Right lobe of liver (tissue), 6 donors: Measurements from ENCODE around the gene HECTD1. TPM values are rescaled to one million over a fixed set of nuclear protein-coding genes. Genes with fewer than 3 reads are reported as not detected.
A peak's percentile ranks its signal among the peaks of the same experiment; 100 is the strongest.
"Not testable (repeated sequence)": the region's sequence is repeated elsewhere in the genome, so short reads cannot be mapped to it uniquely, and the experiment has no call there.

Experiments used
- ATAC-seq, 4 donors: fragments of 200-7000 bp; cut with Tn5 transposase; one replicate each; pipeline ENCODE4 v1.9.1; 2020; ENCODE audit warnings: mild to moderate bottlenecking in 4 of 4, moderate library complexity in 4 of 4
- DNase-seq, 3 donors: peaks; one replicate each; pipeline ENCODE4 v3.0.0-alpha.2; 2020
- H3K27ac ChIP-seq, 3 donors: fragments of 200-600 bp; one replicate each; pipeline ENCODE4 v1.8.0; 2022
- H3K27me3 ChIP-seq, 2 donors: fragments of 200-600 bp; one replicate each; pipeline ENCODE4 v1.8.0; 2022
- H3K36me3 ChIP-seq, 4 donors: fragments of 200-600 bp; sonication (generic) in 1 of 4; one replicate each; pipeline versions ENCODE4 v1.5.1 to v1.8.0; 2017 to 2022; ENCODE audit warnings: control low read depth in 1 of 4
- H3K4me1 ChIP-seq, 4 donors: fragments of 200-600 bp; sonication (generic) in 1 of 4; one replicate each; pipeline versions ENCODE4 v1.5.1 to v1.8.0; 2017 to 2022; ENCODE audit warnings: control low read depth in 1 of 4
- H3K4me3 ChIP-seq, 3 donors: fragments of 200-600 bp; one replicate each; pipeline ENCODE4 v1.8.0; 2022
- H3K9me3 ChIP-seq, 4 donors: fragments of 200-600 bp; sonication (generic) in 1 of 4; one replicate each; pipeline versions ENCODE4 v1.5.1 to v1.8.0; 2017 to 2022; ENCODE audit warnings: control low read depth in 1 of 4
- POLR2A ChIP-seq: fragments of 450-650 bp; IDR thresholded peaks from one replicate; pipeline ENCODE4 v1.6.1; 2017; ENCODE audit warnings: antibody characterized with exemption, mild to moderate bottlenecking
- WGBS: methylation state at CpG from one replicate; pipeline ENCODE4 v1.1.6; 2018; ENCODE audit warnings: low coverage, low lambda C conversion rate; ENCODE audit not compliant: insufficient coverage; ENCODE audit errors: missing lambda C conversion rate; 5-methylcytosine and 5-hydroxymethylcytosine counted together
- intact Hi-C, 2 donors: fragments of 100-400 bp; cut with DNase I; formaldehyde crosslinking; loops; one replicate each; pipeline versions ENCODE4 v1.11.2 to v1.14.1; 2022
- total RNA-seq, 6 experiments: library from RNA; depleted of rRNA in 2 of 6; stranded (reverse); fragments of >200 nt in 2 of 6; fragmentation: NEBNext Ultra II Directional in 3 of 6; extraction: Animal tissue kit (Norgen Biotek cat#: 25700) in 3 of 6; gene quantifications; one replicate each; pipeline versions ENCODE4 v1.1.0 to v1.2.4, GENCODE V29; 2016 to 2023
- TF ChIP-seq, protein P1 (sequence below), 4 donors: fragments of 200-600 bp in 3 of 4; fragments of 450-650 bp in 1 of 4; IDR thresholded peaks; one replicate each; pipeline versions ENCODE4 v1.5.1 to v1.8.0; 2016 to 2022; ENCODE audit warnings: antibody characterized with exemption in 4 of 4, mild to moderate bottlenecking in 2 of 4
- donor health status: DM: no; HTN: yes; CAD: no.
- donor health status: DM: no; HTN: no; CAD: no.
- donor health status: DM: no; HTN: no; CAD: no.
- donor health status: DM: no; HTN: yes; CAD: no.
- donor health status: DM: no; HTN: yes; CAD: no.

HECTD1 gene
- total RNA-seq, 6 experiments from 2014 or later, result 77.2 to 167 (median 119) TPM

DNA sequence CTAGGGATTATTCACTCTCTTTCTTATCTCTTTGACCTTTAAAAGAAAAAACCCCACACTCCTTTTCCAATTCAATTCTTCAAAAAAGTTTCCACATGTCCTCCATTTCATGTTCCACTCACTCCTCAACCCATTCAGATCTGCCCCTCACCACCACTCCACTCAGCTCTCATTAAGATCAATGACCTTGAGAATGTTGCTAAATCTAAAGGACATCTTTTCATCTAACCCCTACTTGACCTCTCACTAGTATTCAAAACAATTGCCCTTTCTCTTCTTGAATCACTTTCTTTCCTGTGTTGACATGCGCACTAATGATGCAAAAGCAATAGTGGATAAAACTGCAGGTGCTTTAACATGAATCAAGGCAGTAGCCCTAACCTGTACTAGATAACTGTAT lies 9.9 kb downstream of the HECTD1 start:
- no peak for TF ChIP-seq POLR2A
- TF ChIP-seq, protein P1, sequence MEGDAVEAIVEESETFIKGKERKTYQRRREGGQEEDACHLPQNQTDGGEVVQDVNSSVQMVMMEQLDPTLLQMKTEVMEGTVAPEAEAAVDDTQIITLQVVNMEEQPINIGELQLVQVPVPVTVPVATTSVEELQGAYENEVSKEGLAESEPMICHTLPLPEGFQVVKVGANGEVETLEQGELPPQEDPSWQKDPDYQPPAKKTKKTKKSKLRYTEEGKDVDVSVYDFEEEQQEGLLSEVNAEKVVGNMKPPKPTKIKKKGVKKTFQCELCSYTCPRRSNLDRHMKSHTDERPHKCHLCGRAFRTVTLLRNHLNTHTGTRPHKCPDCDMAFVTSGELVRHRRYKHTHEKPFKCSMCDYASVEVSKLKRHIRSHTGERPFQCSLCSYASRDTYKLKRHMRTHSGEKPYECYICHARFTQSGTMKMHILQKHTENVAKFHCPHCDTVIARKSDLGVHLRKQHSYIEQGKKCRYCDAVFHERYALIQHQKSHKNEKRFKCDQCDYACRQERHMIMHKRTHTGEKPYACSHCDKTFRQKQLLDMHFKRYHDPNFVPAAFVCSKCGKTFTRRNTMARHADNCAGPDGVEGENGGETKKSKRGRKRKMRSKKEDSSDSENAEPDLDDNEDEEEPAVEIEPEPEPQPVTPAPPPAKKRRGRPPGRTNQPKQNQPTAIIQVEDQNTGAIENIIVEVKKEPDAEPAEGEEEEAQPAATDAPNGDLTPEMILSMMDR (IDR thresholded peaks at IDR 0.05), result no peak
- peaks cover 0 to 21% (median 8%) of the 10 kb centered on the region in 4 donors for H3K4me1 ChIP-seq
- no peak for ATAC-seq

DNA sequence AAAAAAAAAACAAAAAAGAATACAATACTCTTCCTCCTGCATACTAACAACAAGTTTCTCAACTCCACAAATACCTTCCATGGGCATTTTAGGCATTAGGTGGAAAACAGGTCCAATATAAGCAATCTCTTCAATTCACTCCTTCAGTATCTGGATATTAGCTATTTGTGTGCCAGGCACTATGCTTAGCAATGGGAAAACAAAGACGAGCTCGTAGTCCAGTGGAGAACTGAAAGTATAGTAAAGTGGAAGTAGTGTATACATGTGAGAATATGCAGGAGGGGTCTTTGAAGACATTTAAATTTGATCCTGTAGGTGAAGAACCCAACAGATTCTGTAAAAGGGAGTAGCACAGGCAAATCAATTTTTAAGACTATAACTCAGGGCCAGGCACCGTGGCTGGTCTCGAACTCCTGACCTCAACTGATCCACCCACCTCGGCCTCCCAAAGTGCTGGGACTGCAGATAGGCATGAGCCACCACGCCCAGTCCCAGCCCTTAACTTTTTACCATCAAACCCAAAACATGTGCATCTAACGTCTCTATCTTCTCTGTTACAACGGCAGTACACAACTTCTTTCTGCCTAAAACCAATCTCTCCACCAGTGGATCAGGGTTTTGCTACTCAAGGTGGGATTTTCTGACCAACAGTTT lies 10.6 kb downstream of the HECTD1 start:
- no peak overlapping the region for H3K27ac ChIP-seq
- intact Hi-C loops, result no loop called here
- peak in 3 of 4 donors; percentile 20 to 41 (median 30) for ATAC-seq
- peaks cover 0 to 21% (median 8%) of the 10 kb centered on the region in 4 donors for H3K4me1 ChIP-seq
- no peak for DNase-seq
- WGBS, result 68% methylated on average over 7 of the region's 8 CpGs
- no peaks in the 10 kb centered on the region for H3K9me3 ChIP-seq
- TF ChIP-seq, protein P1 (IDR thresholded peaks at IDR 0.05), result no peak
- TF ChIP-seq POLR2A, result no peak
- H3K27me3 ChIP-seq, result no peaks in the 10 kb centered on the region
- no peak overlapping the region for H3K4me3 ChIP-seq
- H3K36me3 ChIP-seq, result peaks cover 0 to 29% (median 5%) of the 10 kb centered on the region in 4 donors

More for the DNA sequence above, 9.9 kb downstream of the HECTD1 start:
- H3K36me3 ChIP-seq, result peaks cover 0 to 30% (median 5%) of the 10 kb centered on the region in 4 donors
- no peaks in the 10 kb centered on the region for H3K27me3 ChIP-seq
- intact Hi-C loops, result no loop called here
- H3K9me3 ChIP-seq, result no peaks in the 10 kb centered on the region
- 93% methylated on average over 1 of the region's 1 CpG for WGBS
- H3K27ac ChIP-seq, result no peak overlapping the region
- DNase-seq, result no peak
- H3K4me3 ChIP-seq, result no peak overlapping the region

DNA sequence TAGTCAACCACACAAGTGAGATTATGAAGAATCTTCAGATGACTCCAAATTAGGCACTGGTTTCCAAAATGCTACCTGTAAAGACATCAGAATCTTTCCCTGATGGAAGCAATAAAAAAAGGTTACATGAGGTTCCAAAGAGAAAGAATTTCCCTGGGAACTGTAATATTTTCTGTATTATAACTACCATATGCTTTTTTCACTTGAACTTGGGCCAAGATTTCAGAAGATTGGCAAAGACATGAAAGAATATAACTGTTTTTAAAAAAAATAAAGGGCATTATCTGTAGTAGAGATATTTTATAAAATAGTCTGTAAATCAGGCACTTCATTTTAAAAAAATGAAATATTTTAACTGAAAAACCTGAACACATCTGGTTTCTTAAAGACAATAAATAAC lies 12.9 kb downstream of the HECTD1 start:
- no peaks in the 10 kb centered on the region for H3K27me3 ChIP-seq
- H3K27ac ChIP-seq, result no peak overlapping the region
- H3K4me3 ChIP-seq, result no peak overlapping the region
- H3K36me3 ChIP-seq, result peaks cover 0 to 22% (median 5%) of the 10 kb centered on the region in 4 donors
- peaks cover 0 to 23% (median 5%) of the 10 kb centered on the region in 4 donors for H3K4me1 ChIP-seq
- ATAC-seq (no peak), DNase-seq (no peak)
- no peak for TF ChIP-seq POLR2A
- TF ChIP-seq, protein P1 (IDR thresholded peaks at IDR 0.05), result no peak
- H3K9me3 ChIP-seq, result no peaks in the 10 kb centered on the region
- intact Hi-C loops, result no loop called here

DNA sequence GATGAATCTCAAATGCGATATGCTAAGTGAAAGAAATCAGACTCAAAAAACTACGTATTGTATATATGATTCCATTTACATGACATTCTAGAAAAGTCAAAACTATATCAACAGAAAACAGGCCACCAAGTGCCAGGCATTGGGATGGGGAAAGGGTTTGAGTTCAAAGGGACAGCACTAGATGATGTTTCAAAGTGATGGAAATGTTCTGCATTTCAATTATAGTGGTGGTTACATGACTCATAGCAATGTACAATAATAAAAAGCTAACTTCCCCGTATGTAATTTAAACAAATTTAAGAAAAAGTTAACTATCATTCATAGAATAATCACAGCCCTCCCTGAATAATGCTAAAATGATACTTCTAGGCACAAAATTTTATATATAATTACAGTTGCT lies 13.5 kb downstream of the HECTD1 start:
- WGBS, result 74% methylated on average over 3 of the region's 3 CpGs
- peaks cover 0 to 17% (median 5%) of the 10 kb centered on the region in 4 donors for H3K4me1 ChIP-seq

DNA sequence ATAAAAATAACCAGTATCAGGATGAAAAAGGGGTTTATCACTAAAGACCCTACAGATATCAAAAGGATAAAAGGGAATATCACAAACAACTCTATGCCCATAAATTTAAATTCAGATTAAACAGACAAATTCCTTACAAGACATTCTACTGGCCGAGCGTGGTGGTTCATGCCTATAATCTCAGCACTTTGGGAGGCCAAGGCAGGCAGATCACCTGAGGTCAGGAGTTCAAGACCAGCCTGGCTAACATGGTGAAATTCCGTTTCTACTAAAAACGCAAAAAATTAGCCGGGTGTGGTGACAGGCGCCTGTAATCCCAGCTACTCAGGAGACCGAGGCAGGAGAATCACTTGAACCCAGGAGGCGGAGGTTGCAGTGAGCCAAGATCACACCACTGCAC lies 15.0 kb downstream of the HECTD1 start:
- WGBS, result 96% methylated on average over 8 of the region's 8 CpGs
- intact Hi-C loops, H3K27me3 ChIP-seq, ATAC-seq, H3K9me3 ChIP-seq, H3K27ac ChIP-seq, DNase-seq, H3K4me3 ChIP-seq: not testable (repeated sequence)
- Histone ChIP-seq H3K4me1 (peaks cover 0 to 14% (median 5%) of the 10 kb centered on the region in 4 donors), H3K36me3 (peaks cover 0 to 27% (median 0%) of the 10 kb centered on the region in 4 donors)

More for the DNA sequence above, 13.5 kb downstream of the HECTD1 start:
- DNase-seq (no peak), ATAC-seq (no peak)
- intact Hi-C loops, result no loop called here
- Histone ChIP-seq H3K27me3 (no peaks in the 10 kb centered on the region), H3K27ac (no peak overlapping the region), H3K36me3 (peaks cover 0 to 26% (median 5%) of the 10 kb centered on the region in 4 donors), H3K9me3 (no peaks in the 10 kb centered on the region), H3K4me3 (no peak overlapping the region)
- TF ChIP-seq, protein P1 (IDR thresholded peaks at IDR 0.05), result no peak
